Activated CD4-positive, alpha-beta T cell treated with anti-CD3 and anti-CD28 coated beads, Interleukin-10, Interleukin-2, amounts not matched to agents 100 ng/mL and 50 ng/mL, durations not matched to agents 16 hours and 8 hours (primary cell): ENCODE data around the gene VAX1.

Source experiments
- DNase-seq: peaks from one replicate; pipeline ENCODE4 v3.0.0-alpha.2; 2020

VAX1 gene

GRCh38 chr10:117163954-117164548 is 26.0 kb upstream of the VAX1 start:
- no peak for DNase-seq

- no peak for DNase-seq
Measured at GRCh38 chr10:117163061-117163953, 25.2 kb upstream of the VAX1 start.

- DNase-seq: no peak
Measured at GRCh38 chr10:117162093-117163060, 24.3 kb upstream of the VAX1 start.

- no peak for DNase-seq
Measured at GRCh38 chr10:117161386-117162033, 23.4 kb upstream of the VAX1 start.

GRCh38 chr10:117160567-117160966 is 22.5 kb upstream of the VAX1 start:
- no peak for DNase-seq

GRCh38 chr10:117159390-117159789 is 21.3 kb upstream of the VAX1 start:
- no peak for DNase-seq

GRCh38 chr10:117158297-117158696 is 20.2 kb upstream of the VAX1 start:
- DNase-seq: no peak

- DNase-seq: no peak
Measured at GRCh38 chr10:117152668-117153067, 14.6 kb upstream of the VAX1 start.

- no peak for DNase-seq
Measured at GRCh38 chr10:117148284-117148683, 10.2 kb upstream of the VAX1 start.

GRCh38 chr10:117145019-117145418 is 6.9 kb upstream of the VAX1 start:
- no peak for DNase-seq

GRCh38 chr10:117143103-117143823 is 5.2 kb upstream of the VAX1 start:
- DNase-seq: no peak

- DNase-seq: no peak
Measured at GRCh38 chr10:117140525-117140902, 2.4 kb upstream of the VAX1 start.

GRCh38 chr10:117139581-117140524 is 1.8 kb upstream of the VAX1 start:
- no peak for DNase-seq

GRCh38 chr10:117138838-117139580 is 939 bp upstream of the VAX1 start:
- DNase-seq: no peak

- peak; percentile 15 for DNase-seq
Measured at GRCh38 chr10:117137031-117137910, 799 bp downstream of the VAX1 start.

GRCh38 chr10:117136391-117136975 is 1.6 kb downstream of the VAX1 start:
- no peak for DNase-seq

GRCh38 chr10:117135480-117136140 is 2.5 kb downstream of the VAX1 start:
- DNase-seq: no peak

- DNase-seq: no peak
Measured at GRCh38 chr10:117135026-117135372, 3.1 kb downstream of the VAX1 start.
